ENCODE measurements around the gene FAM118A. TPM values are rescaled to one million over a fixed set of nuclear protein-coding genes. Genes with fewer than 3 reads are reported as not detected.
A peak's percentile ranks its signal among the peaks of the same experiment; 100 is the strongest.

Gene FAM118A
- total RNA-seq, 1 donor from 2014 or later: 20.6 TPM

DNA sequence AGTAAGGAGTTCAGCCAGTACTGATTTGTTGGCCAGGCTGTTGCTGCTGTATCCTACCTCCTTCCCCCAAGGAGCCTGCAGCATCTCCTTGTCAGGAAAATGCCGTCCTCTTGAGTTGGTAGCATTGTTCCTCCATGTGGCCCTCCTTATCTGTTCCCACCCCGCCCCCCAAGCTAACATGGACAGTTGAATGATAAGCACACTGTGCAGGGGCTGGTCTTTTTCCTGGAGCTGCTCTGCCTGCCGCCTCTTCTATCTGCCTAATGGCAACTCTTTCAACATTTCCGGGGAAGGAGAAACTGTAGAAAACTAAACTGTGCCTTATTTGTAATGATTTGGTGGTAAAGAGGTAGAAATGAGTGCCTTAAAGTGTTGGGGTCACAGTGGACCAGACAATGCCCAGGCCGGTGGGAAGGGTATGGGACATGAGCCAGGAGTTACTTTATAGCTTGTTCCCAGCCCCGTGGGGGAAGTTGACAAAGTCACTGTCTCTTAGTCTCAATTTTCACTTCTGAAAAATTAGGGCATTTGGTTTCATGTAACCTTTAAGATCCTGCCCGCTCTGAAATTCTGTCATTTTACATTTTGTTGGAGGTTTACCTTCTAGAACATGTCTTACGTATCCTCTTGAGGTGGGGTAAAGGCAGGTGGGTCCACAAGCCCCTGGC lies 4.5 kb downstream of the FAM118A start:
- no peaks in the 10 kb centered on the region for H3K27me3 ChIP-seq
- TF ChIP-seq, protein P1, sequence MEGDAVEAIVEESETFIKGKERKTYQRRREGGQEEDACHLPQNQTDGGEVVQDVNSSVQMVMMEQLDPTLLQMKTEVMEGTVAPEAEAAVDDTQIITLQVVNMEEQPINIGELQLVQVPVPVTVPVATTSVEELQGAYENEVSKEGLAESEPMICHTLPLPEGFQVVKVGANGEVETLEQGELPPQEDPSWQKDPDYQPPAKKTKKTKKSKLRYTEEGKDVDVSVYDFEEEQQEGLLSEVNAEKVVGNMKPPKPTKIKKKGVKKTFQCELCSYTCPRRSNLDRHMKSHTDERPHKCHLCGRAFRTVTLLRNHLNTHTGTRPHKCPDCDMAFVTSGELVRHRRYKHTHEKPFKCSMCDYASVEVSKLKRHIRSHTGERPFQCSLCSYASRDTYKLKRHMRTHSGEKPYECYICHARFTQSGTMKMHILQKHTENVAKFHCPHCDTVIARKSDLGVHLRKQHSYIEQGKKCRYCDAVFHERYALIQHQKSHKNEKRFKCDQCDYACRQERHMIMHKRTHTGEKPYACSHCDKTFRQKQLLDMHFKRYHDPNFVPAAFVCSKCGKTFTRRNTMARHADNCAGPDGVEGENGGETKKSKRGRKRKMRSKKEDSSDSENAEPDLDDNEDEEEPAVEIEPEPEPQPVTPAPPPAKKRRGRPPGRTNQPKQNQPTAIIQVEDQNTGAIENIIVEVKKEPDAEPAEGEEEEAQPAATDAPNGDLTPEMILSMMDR (IDR thresholded peaks at IDR 0.05): no peak
- H3K4me1 ChIP-seq: peaks cover 35% of the 10 kb centered on the region
- no peaks in the 10 kb centered on the region for H3K36me3 ChIP-seq
- no peak for DNase-seq
- intact Hi-C loops (cut with DNase I): no loop called here
- no peak for ATAC-seq
- H3K4me3 ChIP-seq: no peak overlapping the region
- no peak overlapping the region for H3K27ac ChIP-seq
- no peaks in the 10 kb centered on the region for H3K9me3 ChIP-seq

DNA sequence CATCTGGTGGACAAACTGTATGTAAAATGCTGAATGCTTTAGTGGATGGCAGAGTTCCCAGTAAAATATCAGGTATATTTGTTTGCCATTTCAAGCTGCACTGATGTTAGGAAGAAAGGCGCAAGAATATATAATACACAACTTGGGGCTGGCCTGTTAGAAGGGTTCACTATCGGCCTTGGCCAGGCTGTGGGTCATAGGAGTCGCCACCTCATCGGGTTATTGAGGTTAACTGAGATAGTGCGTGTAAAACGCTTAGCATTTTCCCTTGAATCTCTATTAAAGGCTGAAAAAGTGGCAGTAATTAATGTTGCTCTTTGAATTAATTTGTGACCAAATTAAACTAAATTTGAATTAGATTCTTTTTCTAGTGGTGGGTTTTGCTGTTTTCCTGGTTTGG lies 5.1 kb downstream of the FAM118A start:
- no peaks in the 10 kb centered on the region for H3K27me3 ChIP-seq
- intact Hi-C loops (cut with DNase I): no loop called here
- H3K4me3 ChIP-seq: no peak overlapping the region
- peaks cover 38% of the 10 kb centered on the region for H3K4me1 ChIP-seq
- DNase-seq: no peak
- H3K9me3 ChIP-seq: no peaks in the 10 kb centered on the region
- TF ChIP-seq, protein P1 (IDR thresholded peaks at IDR 0.05): no peak
- ATAC-seq: no peak
- H3K27ac ChIP-seq: no peak overlapping the region
- no peaks in the 10 kb centered on the region for H3K36me3 ChIP-seq

DNA sequence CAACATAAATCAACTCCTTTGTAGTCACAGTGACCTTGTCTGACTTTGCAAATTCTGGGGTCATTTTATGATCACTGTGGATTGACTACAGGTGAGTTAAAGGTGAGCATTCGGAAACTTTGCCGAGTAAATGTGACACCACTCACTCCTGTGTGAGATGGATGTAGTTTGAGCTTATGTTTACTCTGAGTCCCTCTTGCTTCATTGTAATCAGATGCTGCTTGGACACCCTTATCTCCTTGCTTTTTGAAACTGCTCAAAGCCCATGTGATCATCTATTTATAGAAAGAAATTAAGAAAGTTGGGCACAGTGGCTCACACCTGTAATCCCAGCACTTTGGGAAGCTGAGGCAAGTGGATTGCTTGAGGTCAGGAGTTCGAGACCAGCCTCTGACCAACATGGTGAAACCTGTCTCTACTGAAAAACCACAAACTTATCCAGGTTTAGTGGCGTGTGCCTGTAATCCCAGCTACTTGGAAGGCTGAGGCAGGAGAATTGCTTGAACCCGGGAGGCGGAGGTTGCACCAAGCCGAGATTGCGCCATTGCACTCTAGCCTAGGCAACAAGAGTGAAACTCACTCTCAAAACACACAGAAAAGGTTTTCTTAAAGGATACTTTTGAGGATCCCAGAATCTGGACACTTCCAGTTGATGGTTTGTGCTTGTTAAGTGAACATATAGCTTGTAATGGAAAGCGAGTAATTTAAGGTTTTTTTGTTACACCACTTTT lies 7.2 kb downstream of the FAM118A start:
- ATAC-seq (no peak), DNase-seq (no peak)
- TF ChIP-seq, protein P1 (IDR thresholded peaks at IDR 0.05): no peak
- Histone ChIP-seq H3K36me3 (peaks cover 1% of the 10 kb centered on the region), H3K4me3 (no peak overlapping the region), H3K27me3 (no peaks in the 10 kb centered on the region), H3K27ac (peak overlapping the region; percentile 70), H3K9me3 (no peaks in the 10 kb centered on the region), H3K4me1 (peaks cover 36% of the 10 kb centered on the region)
- intact Hi-C loops (cut with DNase I): no loop called here

DNA sequence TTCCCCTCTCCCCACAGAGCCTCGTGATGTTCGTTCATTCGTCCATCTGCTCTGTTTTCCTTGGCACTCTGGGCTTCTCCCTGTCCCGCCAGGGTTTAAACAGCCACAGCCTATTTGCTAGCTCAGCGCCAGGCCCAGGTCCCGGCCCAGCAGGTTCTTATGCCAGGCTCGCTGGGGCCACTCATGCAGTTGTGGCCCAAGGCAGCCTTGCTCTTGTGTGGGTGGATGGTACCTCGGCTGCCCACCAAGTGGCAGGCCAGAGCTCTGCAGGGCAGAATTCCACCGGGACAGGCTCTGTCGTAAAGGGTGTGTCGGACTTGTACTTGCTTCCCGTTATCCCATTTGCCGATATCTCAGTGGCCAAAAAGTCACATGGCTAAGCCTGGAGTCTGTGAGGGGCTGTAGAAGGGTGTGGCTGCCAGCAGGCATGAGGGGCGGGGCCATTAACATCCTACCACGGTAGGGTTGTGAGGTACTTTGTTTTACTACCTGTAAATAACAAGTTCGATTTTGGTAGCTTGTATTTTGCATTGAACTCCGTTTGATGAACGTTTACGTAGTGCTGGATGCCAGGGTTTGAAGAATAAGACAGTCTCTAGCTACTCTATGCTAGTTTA lies 7.9 kb downstream of the FAM118A start:
- no peaks in the 10 kb centered on the region for H3K9me3 ChIP-seq
- ATAC-seq (peak; percentile 63), DNase-seq (no peak)
- TF ChIP-seq, protein P1 (IDR thresholded peaks at IDR 0.05): peak; percentile 30
- no peaks in the 10 kb centered on the region for H3K27me3 ChIP-seq
- H3K4me1 ChIP-seq: peaks cover 36% of the 10 kb centered on the region
- intact Hi-C loops (cut with DNase I): no loop called here
- peak overlapping the region; percentile 70 for H3K27ac ChIP-seq
- H3K4me3 ChIP-seq: no peak overlapping the region
- H3K36me3 ChIP-seq: peaks cover 8% of the 10 kb centered on the region

DNA sequence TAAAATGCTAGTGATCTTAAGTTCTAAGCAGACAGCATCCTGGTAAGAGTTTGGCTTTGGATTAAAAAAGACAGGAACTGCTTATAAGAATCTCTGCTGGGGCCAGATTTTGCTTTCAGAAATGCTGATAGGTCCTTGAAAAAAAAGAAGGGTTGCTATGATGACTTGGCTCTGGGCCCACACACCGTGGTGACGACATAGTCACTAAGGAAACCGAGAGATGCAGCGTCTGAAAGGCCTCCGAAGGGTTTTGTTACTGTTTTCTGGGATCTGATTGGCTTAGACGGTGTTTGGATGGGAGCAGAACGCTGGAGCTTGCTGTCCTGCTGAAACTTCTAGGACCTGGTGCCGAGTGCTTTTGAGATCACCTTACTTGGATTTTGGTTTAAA lies 8.4 kb downstream of the FAM118A start:
- intact Hi-C loops (cut with DNase I): no loop called here
- H3K27me3 ChIP-seq: no peaks in the 10 kb centered on the region
- peak; percentile 52 for ATAC-seq
- peak overlapping the region; percentile 70 for H3K27ac ChIP-seq
- TF ChIP-seq, protein P1 (IDR thresholded peaks at IDR 0.05): no peak
- H3K36me3 ChIP-seq: peaks cover 10% of the 10 kb centered on the region
- no peak overlapping the region for H3K4me3 ChIP-seq
- peak; percentile 74 for DNase-seq
- H3K4me1 ChIP-seq: peaks cover 36% of the 10 kb centered on the region
- no peaks in the 10 kb centered on the region for H3K9me3 ChIP-seq
